ENCODE results near the gene FANCL. TPM values are rescaled to one million over a fixed set of nuclear protein-coding genes. Genes with fewer than 3 reads are reported as not detected.

FANCL gene
- total and polyA plus RNA-seq, 9 of the 15 experiments (the other 6 are each of a cell fraction or from before 2014, with no cell fraction given): 36.7 to 120 (median 58.5) TPM

GRCh38 chr2:58240670-58241545, at the start of gene FANCL (continued):
- TF ChIP-seq, protein P1, sequence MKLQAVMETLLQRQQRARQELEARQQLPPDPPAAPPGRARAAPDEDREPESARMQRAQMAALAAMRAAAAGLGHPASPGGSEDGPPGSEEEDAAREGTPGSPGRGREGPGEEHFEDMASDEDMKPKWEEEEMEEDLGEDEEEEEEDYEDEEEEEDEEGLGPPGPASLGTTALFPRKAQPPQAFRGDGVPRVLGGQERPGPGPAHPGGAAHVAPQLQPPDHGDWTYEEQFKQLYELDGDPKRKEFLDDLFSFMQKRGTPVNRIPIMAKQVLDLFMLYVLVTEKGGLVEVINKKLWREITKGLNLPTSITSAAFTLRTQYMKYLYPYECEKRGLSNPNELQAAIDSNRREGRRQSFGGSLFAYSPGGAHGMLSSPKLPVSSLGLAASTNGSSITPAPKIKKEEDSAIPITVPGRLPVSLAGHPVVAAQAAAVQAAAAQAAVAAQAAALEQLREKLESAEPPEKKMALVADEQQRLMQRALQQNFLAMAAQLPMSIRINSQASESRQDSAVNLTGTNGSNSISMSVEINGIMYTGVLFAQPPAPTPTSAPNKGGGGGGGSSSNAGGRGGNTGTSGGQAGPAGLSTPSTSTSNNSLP (IDR thresholded peaks at IDR 0.05; ENCODE audit: borderline replicate concordance, low read depth, low read length): no peak
- TF ChIP-seq, protein P2, sequence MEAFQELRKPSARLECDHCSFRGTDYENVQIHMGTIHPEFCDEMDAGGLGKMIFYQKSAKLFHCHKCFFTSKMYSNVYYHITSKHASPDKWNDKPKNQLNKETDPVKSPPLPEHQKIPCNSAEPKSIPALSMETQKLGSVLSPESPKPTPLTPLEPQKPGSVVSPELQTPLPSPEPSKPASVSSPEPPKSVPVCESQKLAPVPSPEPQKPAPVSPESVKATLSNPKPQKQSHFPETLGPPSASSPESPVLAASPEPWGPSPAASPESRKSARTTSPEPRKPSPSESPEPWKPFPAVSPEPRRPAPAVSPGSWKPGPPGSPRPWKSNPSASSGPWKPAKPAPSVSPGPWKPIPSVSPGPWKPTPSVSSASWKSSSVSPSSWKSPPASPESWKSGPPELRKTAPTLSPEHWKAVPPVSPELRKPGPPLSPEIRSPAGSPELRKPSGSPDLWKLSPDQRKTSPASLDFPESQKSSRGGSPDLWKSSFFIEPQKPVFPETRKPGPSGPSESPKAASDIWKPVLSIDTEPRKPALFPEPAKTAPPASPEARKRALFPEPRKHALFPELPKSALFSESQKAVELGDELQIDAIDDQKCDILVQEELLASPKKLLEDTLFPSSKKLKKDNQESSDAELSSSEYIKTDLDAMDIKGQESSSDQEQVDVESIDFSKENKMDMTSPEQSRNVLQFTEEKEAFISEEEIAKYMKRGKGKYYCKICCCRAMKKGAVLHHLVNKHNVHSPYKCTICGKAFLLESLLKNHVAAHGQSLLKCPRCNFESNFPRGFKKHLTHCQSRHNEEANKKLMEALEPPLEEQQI (IDR thresholded peaks at IDR 0.05): no peak
- TF ChIP-seq, protein P3, sequence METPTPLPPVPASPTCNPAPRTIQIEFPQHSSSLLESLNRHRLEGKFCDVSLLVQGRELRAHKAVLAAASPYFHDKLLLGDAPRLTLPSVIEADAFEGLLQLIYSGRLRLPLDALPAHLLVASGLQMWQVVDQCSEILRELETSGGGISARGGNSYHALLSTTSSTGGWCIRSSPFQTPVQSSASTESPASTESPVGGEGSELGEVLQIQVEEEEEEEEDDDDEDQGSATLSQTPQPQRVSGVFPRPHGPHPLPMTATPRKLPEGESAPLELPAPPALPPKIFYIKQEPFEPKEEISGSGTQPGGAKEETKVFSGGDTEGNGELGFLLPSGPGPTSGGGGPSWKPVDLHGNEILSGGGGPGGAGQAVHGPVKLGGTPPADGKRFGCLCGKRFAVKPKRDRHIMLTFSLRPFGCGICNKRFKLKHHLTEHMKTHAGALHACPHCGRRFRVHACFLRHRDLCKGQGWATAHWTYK (CRISPR knock-in tag; IDR thresholded peaks at IDR 0.05): peak; percentile 30; the same call in 1 of the 2 replicates
- peak; percentile 39; the same call in 1 of the 2 replicates for TF ChIP-seq CC2D1A (IDR thresholded peaks at IDR 0.05)
- TF ChIP-seq, protein P4, sequence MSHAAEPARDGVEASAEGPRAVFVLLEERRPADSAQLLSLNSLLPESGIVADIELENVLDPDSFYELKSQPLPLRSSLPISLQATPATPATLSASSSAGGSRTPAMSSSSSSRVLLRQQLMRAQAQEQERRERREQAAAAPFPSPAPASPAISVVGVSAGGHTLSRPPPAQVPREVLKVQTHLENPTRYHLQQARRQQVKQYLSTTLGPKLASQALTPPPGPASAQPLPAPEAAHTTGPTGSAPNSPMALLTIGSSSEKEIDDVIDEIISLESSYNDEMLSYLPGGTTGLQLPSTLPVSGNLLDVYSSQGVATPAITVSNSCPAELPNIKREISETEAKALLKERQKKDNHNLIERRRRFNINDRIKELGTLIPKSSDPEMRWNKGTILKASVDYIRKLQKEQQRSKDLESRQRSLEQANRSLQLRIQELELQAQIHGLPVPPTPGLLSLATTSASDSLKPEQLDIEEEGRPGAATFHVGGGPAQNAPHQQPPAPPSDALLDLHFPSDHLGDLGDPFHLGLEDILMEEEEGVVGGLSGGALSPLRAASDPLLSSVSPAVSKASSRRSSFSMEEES (CRISPR knock-in tag; IDR thresholded peaks at IDR 0.05): no peak
- no peak for TF ChIP-seq CBFA2T3 (IDR thresholded peaks at IDR 0.05)
- TF ChIP-seq KDM4B (IDR thresholded peaks at IDR 0.05; ENCODE audit: borderline replicate concordance in 2 of 2, low read depth in 1 of 2): no peak
- no peak for TF ChIP-seq CHCHD3 (CRISPR knock-in tag; IDR thresholded peaks at IDR 0.05)
- peak; percentile 99 for TF ChIP-seq NFIX (CRISPR knock-in tag; IDR thresholded peaks at IDR 0.05; ENCODE audit: low read depth)
- TF ChIP-seq, protein P5, sequence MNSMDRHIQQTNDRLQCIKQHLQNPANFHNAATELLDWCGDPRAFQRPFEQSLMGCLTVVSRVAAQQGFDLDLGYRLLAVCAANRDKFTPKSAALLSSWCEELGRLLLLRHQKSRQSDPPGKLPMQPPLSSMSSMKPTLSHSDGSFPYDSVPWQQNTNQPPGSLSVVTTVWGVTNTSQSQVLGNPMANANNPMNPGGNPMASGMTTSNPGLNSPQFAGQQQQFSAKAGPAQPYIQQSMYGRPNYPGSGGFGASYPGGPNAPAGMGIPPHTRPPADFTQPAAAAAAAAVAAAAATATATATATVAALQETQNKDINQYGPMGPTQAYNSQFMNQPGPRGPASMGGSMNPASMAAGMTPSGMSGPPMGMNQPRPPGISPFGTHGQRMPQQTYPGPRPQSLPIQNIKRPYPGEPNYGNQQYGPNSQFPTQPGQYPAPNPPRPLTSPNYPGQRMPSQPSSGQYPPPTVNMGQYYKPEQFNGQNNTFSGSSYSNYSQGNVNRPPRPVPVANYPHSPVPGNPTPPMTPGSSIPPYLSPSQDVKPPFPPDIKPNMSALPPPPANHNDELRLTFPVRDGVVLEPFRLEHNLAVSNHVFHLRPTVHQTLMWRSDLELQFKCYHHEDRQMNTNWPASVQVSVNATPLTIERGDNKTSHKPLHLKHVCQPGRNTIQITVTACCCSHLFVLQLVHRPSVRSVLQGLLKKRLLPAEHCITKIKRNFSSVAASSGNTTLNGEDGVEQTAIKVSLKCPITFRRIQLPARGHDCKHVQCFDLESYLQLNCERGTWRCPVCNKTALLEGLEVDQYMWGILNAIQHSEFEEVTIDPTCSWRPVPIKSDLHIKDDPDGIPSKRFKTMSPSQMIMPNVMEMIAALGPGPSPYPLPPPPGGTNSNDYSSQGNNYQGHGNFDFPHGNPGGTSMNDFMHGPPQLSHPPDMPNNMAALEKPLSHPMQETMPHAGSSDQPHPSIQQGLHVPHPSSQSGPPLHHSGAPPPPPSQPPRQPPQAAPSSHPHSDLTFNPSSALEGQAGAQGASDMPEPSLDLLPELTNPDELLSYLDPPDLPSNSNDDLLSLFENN (IDR thresholded peaks at IDR 0.05; ENCODE audit: low read depth in 2 of 2, low read length in 2 of 2): no peak
- no peak for TF ChIP-seq XRCC5 (IDR thresholded peaks at IDR 0.05; ENCODE audit: low read depth, low read length)

All from K562 (cell line).